Fibroblast of villous mesenchyme (primary cell): ENCODE measurements around the gene SNX2. TPM values are rescaled to one million over a fixed set of nuclear protein-coding genes. Genes with fewer than 3 reads are reported as not detected.
A peak's percentile ranks its signal among the peaks of the same experiment; 100 is the strongest.

Experiments
- DNase-seq: peaks from one replicate; pipeline ENCODE4 v3.0.0-alpha.2; 2010; ENCODE audit warnings: low read depth
- H3K4me3 ChIP-seq: 2 replicates; pipeline ENCODE4 v1.5.1; 2011; ENCODE audit warnings: low read depth, mild to moderate bottlenecking, low read length
- total RNA-seq: library from RNA; depleted of rRNA; stranded (reverse); fragments of >200 nt; gene quantifications from 2 replicates; pipeline ENCODE4 v1.2.3, GENCODE V29; 2012
- TF ChIP-seq, protein P1 (sequence below): IDR thresholded peaks from 2 replicates; pipeline ENCODE4 v1.5.1; 2012; ENCODE audit warnings: low read depth, mild to moderate bottlenecking, low read length; ENCODE audit not compliant: insufficient read depth

SNX2 gene
- total RNA-seq, 1 donor, result 66.9 TPM

- TF ChIP-seq, protein P1, sequence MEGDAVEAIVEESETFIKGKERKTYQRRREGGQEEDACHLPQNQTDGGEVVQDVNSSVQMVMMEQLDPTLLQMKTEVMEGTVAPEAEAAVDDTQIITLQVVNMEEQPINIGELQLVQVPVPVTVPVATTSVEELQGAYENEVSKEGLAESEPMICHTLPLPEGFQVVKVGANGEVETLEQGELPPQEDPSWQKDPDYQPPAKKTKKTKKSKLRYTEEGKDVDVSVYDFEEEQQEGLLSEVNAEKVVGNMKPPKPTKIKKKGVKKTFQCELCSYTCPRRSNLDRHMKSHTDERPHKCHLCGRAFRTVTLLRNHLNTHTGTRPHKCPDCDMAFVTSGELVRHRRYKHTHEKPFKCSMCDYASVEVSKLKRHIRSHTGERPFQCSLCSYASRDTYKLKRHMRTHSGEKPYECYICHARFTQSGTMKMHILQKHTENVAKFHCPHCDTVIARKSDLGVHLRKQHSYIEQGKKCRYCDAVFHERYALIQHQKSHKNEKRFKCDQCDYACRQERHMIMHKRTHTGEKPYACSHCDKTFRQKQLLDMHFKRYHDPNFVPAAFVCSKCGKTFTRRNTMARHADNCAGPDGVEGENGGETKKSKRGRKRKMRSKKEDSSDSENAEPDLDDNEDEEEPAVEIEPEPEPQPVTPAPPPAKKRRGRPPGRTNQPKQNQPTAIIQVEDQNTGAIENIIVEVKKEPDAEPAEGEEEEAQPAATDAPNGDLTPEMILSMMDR, result no peak
- H3K4me3 ChIP-seq, result no peak overlapping the region
- no peak for DNase-seq
Observed at GRCh38 chr5:122790354-122791103, 15.6 kb downstream of the SNX2 start.

DNA sequence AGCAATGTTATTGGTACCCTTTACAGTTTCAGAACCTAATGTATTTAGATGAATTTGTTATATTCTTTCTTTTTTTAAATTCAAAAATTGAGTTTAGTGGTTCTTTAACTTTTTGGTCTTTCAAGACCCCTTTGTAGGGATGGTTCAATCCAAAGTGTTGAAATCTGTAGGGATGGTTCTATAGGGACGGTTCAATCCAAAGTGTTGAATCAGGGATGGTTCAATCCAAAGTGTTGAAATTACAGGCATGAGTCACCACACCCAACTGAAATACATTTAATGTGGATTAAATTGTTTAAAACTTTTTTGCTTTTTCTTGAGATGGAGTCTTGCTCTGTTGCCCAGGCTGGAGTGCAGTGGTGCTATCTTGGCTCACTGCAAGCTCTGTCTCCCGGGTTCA lies 30.6 kb downstream of the SNX2 start:
- no peak overlapping the region for H3K4me3 ChIP-seq
- peak; percentile 34 for DNase-seq
- TF ChIP-seq, protein P1, result no peak

GRCh38 chr5:122810405-122810804 lies 35.5 kb downstream of the SNX2 start:
- no peak overlapping the region for H3K4me3 ChIP-seq

GRCh38 chr5:122815218-122815767 lies 40.4 kb downstream of the SNX2 start:
- DNase-seq, result no peak
- H3K4me3 ChIP-seq, result no peak overlapping the region
- TF ChIP-seq, protein P1, result no peak

More at GRCh38 chr5:122810405-122810804, 35.5 kb downstream of the SNX2 start:
- no peak for DNase-seq
- TF ChIP-seq, protein P1, result no peak

DNA sequence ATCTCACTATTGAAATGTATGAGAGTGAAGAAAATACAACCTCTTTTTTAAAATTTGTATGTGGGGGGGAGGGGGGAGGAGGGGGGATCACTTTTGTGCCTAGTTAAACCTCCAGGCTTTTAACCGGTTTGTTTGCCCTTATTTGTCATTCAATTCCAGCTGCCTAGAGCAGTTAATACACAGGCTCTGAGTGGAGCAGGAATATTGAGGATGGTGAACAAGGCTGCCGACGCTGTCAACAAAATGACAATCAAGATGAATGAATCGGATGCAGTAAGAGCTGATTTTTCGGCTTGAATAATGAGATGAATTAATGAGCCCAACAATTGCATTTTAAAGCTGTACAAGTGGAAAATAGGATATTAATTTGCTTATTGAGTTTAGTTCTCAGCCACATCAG lies 41.9 kb downstream of the SNX2 start:
- TF ChIP-seq, protein P1, result no peak
- no peak for DNase-seq
- H3K4me3 ChIP-seq, result no peak overlapping the region

GRCh38 chr5:122831984-122832383 lies 57.1 kb downstream of the SNX2 start:
- H3K4me3 ChIP-seq, result no peak overlapping the region
- DNase-seq, result no peak
- TF ChIP-seq, protein P1, result no peak
